Neural cell (in vitro differentiated cells): Measurements from ENCODE around the gene RAB27A. TPM values are rescaled to one million over a fixed set of nuclear protein-coding genes. Genes with fewer than 3 reads are reported as not detected.

Experiments
- H2AFZ ChIP-seq: fragments of 200-600, 300-800 bp; sonication (generic), shearing (Covaris generic); 2 replicates; pipeline ENCODE4 v1.6.0; 2014; ENCODE audit warnings: low read depth, mild to moderate bottlenecking, antibody characterized with exemption, low read length, moderate library complexity
- H3F3A ChIP-seq: fragments of 200-600 bp; shearing (Covaris generic); 2 replicates; pipeline ENCODE4 v1.6.1; 2016; ENCODE audit warnings: mild to moderate bottlenecking, moderate library complexity, mixed read lengths, antibody characterized with exemption, low read length; ENCODE audit not compliant: insufficient read depth, poor library complexity, severe bottlenecking
- H3K27ac ChIP-seq: fragments of 200-600, 300-800 bp; sonication (generic), shearing (Covaris generic); 2 replicates; pipeline ENCODE4 v1.5.1; 2014; ENCODE audit warnings: mild to moderate bottlenecking, low read length, moderate library complexity
- H3K27me3 ChIP-seq: fragments of 300-800, 200-600 bp; sonication (generic), shearing (Covaris generic); 2 replicates; pipeline ENCODE4 v1.6.0; 2014; ENCODE audit warnings: mild to moderate bottlenecking, low read depth, low read length, moderate library complexity; ENCODE audit not compliant: insufficient read depth
- H3K36me3 ChIP-seq: fragments of 300-800, 200-600 bp; sonication (generic), shearing (Covaris generic); 2 replicates; pipeline ENCODE4 v1.5.1; 2014; ENCODE audit warnings: mild to moderate bottlenecking, antibody characterized with exemption, low read length, moderate library complexity; ENCODE audit not compliant: insufficient read depth
- H3K4me2 ChIP-seq: fragments of 300-800, 200-600 bp; sonication (generic), shearing (Covaris generic); 2 replicates; pipeline ENCODE4 v1.6.0; 2014; ENCODE audit warnings: mild to moderate bottlenecking, low read length
- H3K4me3 ChIP-seq: fragments of 300-800, 200-600 bp; sonication (generic), shearing (Covaris generic); 2 replicates; pipeline ENCODE4 v1.5.1; 2014; ENCODE audit warnings: mild to moderate bottlenecking, low read length, moderate library complexity
- H3K79me2 ChIP-seq: fragments of 200-600 bp; shearing (Covaris generic); replicated peaks from 2 replicates; pipeline ENCODE4 v1.6.0; 2014; ENCODE audit warnings: mild to moderate bottlenecking, low read length, moderate library complexity; ENCODE audit not compliant: insufficient read depth
- H3K9ac ChIP-seq: fragments of 300-800, 200-600 bp; sonication (generic), shearing (Covaris generic); 2 replicates; pipeline ENCODE4 v1.6.1; 2016; ENCODE audit warnings: mild to moderate bottlenecking, low read length, mixed read lengths
- H3K9me2 ChIP-seq: fragments of 200-600 bp; shearing (Covaris generic); 2 replicates; pipeline ENCODE4 v1.6.1; 2016; ENCODE audit warnings: mild to moderate bottlenecking, low read length, mixed read lengths; ENCODE audit not compliant: insufficient read depth
- H3K9me3 ChIP-seq: fragments of 200-600, 300-800 bp; sonication (generic), shearing (Covaris generic); 2 replicates; pipeline ENCODE4 v1.6.1; 2016; ENCODE audit warnings: mild to moderate bottlenecking, mixed run types, low read length, moderate library complexity, mixed read lengths
- H4K20me1 ChIP-seq: fragments of 200-600 bp; shearing (Covaris generic); 2 replicates; pipeline ENCODE4 v1.6.1; 2016; ENCODE audit warnings: mild to moderate bottlenecking, mixed run types; ENCODE audit not compliant: insufficient read depth
- CTCF ChIP-seq: fragments of 450-650 bp; IDR thresholded peaks from 2 replicates; pipeline ENCODE4 v1.5.1; 2014; ENCODE audit warnings: antibody characterized with exemption, mild to moderate bottlenecking, moderate library complexity; ENCODE audit not compliant: poor library complexity, severe bottlenecking
- EP300 ChIP-seq: fragments of 450-650 bp; conservative IDR thresholded peaks from 2 replicates; pipeline ENCODE4 v1.6.1; 2014; ENCODE audit warnings: antibody characterized with exemption, mild to moderate bottlenecking, moderate library complexity; ENCODE audit not compliant: poor library complexity, severe bottlenecking
- EZH2 ChIP-seq: fragments of 200-600, 300-800 bp; shearing (Covaris generic), sonication (generic); IDR thresholded peaks from 2 replicates; pipeline ENCODE4 v1.6.1; 2014; ENCODE audit warnings: antibody characterized with exemption, low read length, borderline replicate concordance, mild to moderate bottlenecking; ENCODE audit not compliant: insufficient read depth, poor library complexity, severe bottlenecking
- MXI1 ChIP-seq: fragments of 450-650 bp; conservative IDR thresholded peaks from 2 replicates; pipeline ENCODE4 v1.6.1; 2014; ENCODE audit warnings: antibody characterized with exemption, mild to moderate bottlenecking; ENCODE audit not compliant: poor library complexity, severe bottlenecking
- POLR2AphosphoS5 ChIP-seq: IDR thresholded peaks from 2 replicates; pipeline ENCODE4 v1.6.1; 2012
- RAD21 ChIP-seq: fragments of 450-650 bp; conservative IDR thresholded peaks from 2 replicates; pipeline ENCODE4 v1.6.1; 2014; ENCODE audit warnings: antibody characterized with exemption, mild to moderate bottlenecking, moderate library complexity
- REST ChIP-seq: IDR thresholded peaks from 2 replicates; pipeline ENCODE4 v1.6.1; 2012; ENCODE audit warnings: borderline replicate concordance
- SMC3 ChIP-seq: fragments of 450-650 bp; conservative IDR thresholded peaks from 2 replicates; pipeline ENCODE4 v1.6.1; 2014; ENCODE audit warnings: antibody characterized with exemption, mild to moderate bottlenecking, moderate library complexity; ENCODE audit not compliant: poor library complexity
- TAF1 ChIP-seq: IDR thresholded peaks from 2 replicates; pipeline ENCODE4 v1.6.1; 2012; ENCODE audit warnings: low read depth
- polyA plus RNA-seq: library from polyadenylated mRNA; depleted of rRNA; stranded (reverse); fragments of >200 nt; gene quantifications from 2 replicates; pipeline ENCODE4 v1.2.3, GENCODE V29; 2014

RAB27A gene
- polyA plus RNA-seq, 1 donor from 2014 or later = 3.7 TPM

GRCh38 chr15:55279746-55280351 is 9.8 kb downstream of the RAB27A start:
- no peaks in the 10 kb centered on the region for H3K9me3 ChIP-seq
- no peak overlapping the region for H3K4me3 ChIP-seq
- H3K27ac ChIP-seq = no peak overlapping the region
- H4K20me1 ChIP-seq = no peaks in the 10 kb centered on the region
- H3K27me3 ChIP-seq = no peaks in the 10 kb centered on the region
- H3K9ac ChIP-seq = no peak overlapping the region
- no peak overlapping the region for H3K4me2 ChIP-seq
- TF ChIP-seq EZH2 (no peak), CTCF (no peak), MXI1 (no peak), SMC3 (no peak), TAF1 (no peak), POLR2AphosphoS5 (no peak), REST (no peak), RAD21 (no peak), EP300 (no peak)
- H3K79me2 ChIP-seq = no peaks in the 10 kb centered on the region
- H2AFZ ChIP-seq = no peak overlapping the region
- no peaks in the 10 kb centered on the region for H3K36me3 ChIP-seq
- H3F3A ChIP-seq = no peaks in the 10 kb centered on the region
- H3K9me2 ChIP-seq = no peaks in the 10 kb centered on the region

GRCh38 chr15:55279100-55279745 is 10.4 kb downstream of the RAB27A start:
- no peak overlapping the region for H3K27ac ChIP-seq
- H4K20me1 ChIP-seq = no peaks in the 10 kb centered on the region
- no peak overlapping the region for H2AFZ ChIP-seq
- no peaks in the 10 kb centered on the region for H3K36me3 ChIP-seq
- no peak overlapping the region for H3K4me2 ChIP-seq
- no peaks in the 10 kb centered on the region for H3K27me3 ChIP-seq
- no peaks in the 10 kb centered on the region for H3K9me3 ChIP-seq
- H3K4me3 ChIP-seq = no peak overlapping the region
- H3K79me2 ChIP-seq = no peaks in the 10 kb centered on the region
- TF ChIP-seq SMC3 (no peak), EZH2 (no peak), POLR2AphosphoS5 (no peak)
- H3K9me2 ChIP-seq = no peaks in the 10 kb centered on the region
- H3K9ac ChIP-seq = no peak overlapping the region
- no peaks in the 10 kb centered on the region for H3F3A ChIP-seq
